Measurements from ENCODE around the gene SLC7A4. TPM values are rescaled to one million over a fixed set of nuclear protein-coding genes. Genes with fewer than 3 reads are reported as not detected.
"Not testable (repeated sequence)": the region's sequence is repeated elsewhere in the genome, so short reads cannot be mapped to it uniquely, and the experiment has no call there.

SLC7A4 gene, protein sequence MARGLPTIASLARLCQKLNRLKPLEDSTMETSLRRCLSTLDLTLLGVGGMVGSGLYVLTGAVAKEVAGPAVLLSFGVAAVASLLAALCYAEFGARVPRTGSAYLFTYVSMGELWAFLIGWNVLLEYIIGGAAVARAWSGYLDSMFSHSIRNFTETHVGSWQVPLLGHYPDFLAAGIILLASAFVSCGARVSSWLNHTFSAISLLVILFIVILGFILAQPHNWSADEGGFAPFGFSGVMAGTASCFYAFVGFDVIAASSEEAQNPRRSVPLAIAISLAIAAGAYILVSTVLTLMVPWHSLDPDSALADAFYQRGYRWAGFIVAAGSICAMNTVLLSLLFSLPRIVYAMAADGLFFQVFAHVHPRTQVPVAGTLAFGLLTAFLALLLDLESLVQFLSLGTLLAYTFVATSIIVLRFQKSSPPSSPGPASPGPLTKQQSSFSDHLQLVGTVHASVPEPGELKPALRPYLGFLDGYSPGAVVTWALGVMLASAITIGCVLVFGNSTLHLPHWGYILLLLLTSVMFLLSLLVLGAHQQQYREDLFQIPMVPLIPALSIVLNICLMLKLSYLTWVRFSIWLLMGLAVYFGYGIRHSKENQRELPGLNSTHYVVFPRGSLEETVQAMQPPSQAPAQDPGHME
- total RNA-seq, result not detected in 2 replicates

DNA sequence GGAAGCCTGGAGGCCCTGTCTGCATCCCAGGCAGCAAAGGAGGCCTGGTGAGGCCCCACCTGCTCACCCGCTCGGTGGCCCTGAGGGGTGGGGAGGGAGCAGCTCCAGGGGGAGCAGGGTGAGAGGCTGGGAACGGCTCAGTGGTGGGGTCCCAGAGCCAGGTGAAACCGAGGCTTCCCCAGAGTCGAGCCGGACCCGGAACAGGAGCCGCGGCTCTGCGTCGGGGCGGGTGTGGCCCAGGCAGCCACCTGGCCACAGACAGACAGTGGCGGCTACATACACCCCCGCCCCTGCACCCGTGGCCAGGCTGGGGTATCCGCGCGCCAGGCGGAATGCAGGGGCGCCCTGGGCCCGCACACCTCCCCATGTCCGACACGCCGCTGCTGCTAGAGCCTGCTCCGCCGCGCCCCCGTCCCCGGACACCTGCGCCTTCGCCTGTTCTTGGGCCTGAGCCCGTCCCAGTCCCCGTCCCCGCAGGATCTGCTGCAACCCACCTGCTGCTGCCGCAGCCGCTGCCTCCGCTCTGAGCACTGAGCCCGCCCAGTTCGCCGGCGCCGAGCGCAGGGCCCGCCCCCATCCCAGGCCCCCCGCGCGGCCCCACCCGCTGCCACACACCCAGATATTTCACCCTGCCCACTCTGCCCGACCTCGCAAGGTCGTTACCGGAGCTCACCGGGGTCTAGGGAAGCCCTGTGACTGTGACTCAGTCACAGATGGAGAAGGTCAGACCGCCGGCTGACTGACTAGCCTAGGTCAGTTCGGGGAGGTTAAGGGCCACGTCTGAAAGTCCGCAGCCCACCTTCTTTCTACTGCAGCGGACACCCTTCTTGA, at the start of gene SLC7A4:
Gene SLC7A4, minus strand, starts transcription at position 525 of the 831 bp plus-strand sequence. CDS start 749 bp downstream, outside the sequence.
- no peak for DNase-seq (ENCODE audit: extremely low read depth, low read depth, low spot score)

DNA sequence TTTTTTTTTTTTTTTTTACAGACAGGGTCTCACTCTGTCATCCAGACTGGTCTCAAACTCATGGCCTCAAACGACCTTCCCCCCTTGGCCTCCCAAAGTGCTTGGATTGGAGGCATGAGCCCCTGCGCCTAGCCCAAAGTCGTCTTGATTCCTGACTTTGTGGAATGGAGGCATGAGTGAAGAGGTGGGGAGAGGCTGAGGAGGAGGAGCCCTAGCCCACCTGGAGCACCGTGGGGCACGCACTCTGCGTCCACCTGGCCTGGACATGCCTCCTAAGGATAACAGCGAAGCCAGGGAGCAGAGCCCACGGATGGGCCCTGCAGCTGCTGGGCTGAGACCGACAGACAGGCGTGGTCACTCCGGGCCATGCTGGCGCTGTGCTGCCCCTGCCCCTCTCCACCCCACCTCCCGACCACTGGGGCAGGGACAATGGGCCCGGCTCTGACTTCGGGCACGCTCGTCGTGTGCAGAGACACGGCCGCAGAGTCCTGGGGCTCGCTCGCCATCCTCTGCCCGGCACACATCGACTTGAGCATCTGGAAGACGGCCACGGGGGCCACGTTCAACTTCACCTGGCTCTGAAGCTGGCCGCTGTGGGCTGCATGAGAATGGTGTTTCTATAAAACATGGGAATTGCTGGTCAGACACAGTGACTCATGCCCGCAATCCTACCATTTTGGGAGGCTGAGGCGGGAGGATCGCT, 48.2 kb upstream of the SLC7A4 start:
- no peak for DNase-seq (ENCODE audit: extremely low read depth, low read depth, low spot score)

DNA sequence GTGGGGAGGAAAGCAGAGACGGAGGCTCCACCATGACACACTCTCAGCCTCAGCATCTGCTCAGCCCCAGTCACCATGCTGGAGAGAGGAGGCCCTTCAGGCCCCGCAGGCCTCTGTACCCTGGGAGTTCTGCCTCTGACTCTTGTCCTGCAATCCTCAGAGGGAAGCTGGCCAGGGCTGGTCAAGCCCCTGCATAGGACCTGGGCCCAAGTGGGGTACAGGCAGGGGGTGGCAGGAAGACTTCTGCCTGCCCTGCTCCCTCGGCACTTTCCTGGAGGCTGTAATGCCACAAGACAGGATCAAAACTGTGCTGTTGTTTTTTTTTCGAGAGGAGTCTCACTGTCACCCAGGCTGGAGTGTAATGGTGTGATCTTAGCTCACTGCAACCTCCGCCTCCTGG, 47.1 kb upstream of the SLC7A4 start:
- no peak for DNase-seq (ENCODE audit: extremely low read depth, low read depth, low spot score)

DNA sequence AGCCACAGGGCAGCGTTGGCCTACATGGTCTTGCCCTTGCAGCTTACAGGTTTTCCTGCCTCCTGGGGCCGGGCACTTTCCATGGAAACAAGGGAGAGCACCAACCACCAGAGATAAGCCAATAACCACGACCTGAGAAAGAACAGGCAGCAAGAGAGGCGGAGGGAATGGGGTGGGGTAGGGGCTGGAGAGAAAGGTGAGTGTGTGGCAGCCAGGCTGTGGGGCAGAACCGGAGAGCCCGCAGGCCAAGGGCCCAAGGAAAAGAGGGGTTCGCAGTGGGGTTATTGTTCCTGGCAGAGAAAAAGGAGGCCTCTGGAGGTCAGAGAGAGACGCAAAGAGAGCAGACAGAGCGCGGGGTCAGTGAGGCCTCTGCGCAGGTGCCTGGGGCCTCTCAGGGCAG, 46.6 kb upstream of the SLC7A4 start:
- DNase-seq (ENCODE audit: extremely low read depth, low read depth, low spot score), result no peak

- DNase-seq (ENCODE audit: extremely low read depth, low read depth, low spot score), result no peak
Observed at GRCh38 chr22:21077884-21078508, 45.6 kb upstream of the SLC7A4 start.

DNA sequence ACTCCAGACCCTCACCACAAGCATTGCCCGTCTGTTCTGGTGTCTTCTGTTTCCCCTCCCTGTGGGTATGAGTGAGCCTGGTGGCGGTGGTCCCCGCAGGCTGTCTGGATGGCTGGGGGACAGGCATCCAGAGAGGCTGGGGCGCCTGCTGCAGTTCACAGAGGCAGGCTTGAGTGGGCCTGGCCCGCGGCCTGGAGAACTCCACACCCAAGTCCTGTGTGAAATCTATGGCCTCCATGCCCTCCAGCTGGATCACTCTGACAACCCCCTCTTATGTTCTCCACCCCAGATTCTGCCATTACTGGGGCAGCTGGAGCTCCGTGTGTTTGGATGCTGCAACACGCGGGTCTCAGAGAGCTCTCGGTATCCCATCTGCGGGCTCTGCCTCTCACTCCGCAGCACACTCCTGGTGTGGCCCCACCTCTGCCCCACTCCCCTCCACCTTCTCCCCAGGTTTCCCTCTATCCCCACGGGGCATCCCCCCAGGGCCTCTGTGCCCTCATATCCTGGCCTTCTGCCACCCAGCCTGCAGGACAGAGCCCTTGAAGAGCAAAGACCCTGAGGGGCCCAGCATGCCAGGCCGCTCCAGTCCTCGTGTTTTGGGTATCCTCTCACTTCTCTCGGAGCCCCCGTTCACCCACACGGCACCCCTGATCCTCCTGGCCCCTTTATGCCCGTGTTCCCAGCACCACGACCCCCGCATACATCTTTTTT, 44.7 kb upstream of the SLC7A4 start:
- DNase-seq (ENCODE audit: extremely low read depth, low read depth, low spot score), result no peak

- DNase-seq (ENCODE audit: extremely low read depth, low read depth, low spot score), result no peak
Observed at GRCh38 chr22:21075516-21076138, 43.3 kb upstream of the SLC7A4 start.

DNA sequence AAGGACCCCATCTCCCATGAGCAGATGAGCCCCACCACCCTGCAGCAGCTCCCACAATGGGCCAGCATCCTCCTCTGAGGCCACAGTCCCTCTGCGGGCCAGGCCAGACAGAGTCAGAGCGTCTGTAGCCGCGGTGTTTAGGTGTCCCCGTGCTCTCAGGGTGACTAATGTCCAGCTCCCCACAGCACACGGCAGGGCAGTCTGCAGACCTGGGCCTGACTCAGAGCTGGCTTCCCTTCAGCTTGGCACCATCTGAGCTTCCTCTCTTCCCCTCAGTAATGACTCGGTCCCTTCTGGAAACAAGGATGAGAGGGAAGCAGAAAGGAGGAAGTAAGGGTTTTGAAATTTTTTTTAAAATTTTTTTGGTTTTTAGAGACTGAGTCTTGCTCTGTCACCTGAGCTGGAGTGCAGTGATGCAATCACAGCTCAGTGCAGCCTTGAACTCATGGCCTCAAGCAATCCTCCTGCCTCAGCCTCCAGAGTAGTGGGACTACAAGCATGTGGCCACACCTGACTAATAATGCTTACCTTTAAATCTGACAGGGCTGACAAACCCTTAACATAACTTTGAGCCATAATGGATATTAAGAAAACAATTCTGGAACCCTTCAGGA, 41.8 kb upstream of the SLC7A4 start:
- DNase-seq (ENCODE audit: extremely low read depth, low read depth, low spot score), result no peak

DNA sequence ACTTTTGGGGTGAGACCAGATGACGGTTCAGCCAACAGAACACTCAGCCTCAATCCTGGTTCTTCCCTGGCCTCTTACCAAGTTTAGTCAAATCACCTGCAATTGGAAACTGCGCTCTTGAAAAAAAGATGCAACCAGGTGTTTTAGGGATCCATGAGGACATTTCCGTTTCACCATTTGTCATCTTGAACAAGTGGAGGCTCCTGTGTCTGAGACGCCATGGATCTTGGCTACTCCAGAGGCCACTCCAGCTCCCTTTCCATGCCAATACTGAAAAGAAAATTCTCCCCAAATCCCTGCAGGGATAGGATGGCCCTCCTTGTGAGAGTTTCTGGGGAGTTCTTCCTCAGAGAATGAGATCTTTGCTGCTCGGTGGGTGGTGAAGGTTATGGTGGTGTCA, 41.1 kb upstream of the SLC7A4 start:
- no peak for DNase-seq (ENCODE audit: extremely low read depth, low read depth, low spot score)

DNA sequence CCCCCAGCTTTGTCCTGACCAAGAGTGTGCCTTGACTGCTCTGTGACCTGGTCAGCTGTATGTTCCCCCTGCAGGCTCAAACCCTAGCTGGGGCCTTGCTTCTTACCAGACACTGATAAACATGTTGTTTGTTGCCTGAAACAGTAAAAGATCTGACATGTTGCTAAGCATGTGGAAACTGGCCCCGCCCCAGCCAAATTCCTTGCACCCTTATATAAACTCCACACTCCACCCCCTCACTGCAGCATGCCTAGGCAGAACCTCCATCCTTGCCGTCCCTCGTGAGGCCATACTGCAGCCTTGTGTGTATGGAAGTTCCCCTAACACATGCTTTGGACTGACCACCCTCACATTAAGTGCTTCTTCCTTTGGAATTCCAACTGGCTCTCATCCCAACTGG, 40.7 kb upstream of the SLC7A4 start:
- no peak for DNase-seq (ENCODE audit: extremely low read depth, low read depth, low spot score)

GRCh38 chr22:21071796-21072195, 39.4 kb upstream of the SLC7A4 start:
- DNase-seq (ENCODE audit: extremely low read depth, low read depth, low spot score), result not testable (repeated sequence)

- DNase-seq (ENCODE audit: extremely low read depth, low read depth, low spot score), result no peak
Observed at GRCh38 chr22:21070690-21071615, 38.6 kb upstream of the SLC7A4 start.

- DNase-seq (ENCODE audit: extremely low read depth, low read depth, low spot score), result no peak
Observed at GRCh38 chr22:21069375-21069774, 37.0 kb upstream of the SLC7A4 start.

DNA sequence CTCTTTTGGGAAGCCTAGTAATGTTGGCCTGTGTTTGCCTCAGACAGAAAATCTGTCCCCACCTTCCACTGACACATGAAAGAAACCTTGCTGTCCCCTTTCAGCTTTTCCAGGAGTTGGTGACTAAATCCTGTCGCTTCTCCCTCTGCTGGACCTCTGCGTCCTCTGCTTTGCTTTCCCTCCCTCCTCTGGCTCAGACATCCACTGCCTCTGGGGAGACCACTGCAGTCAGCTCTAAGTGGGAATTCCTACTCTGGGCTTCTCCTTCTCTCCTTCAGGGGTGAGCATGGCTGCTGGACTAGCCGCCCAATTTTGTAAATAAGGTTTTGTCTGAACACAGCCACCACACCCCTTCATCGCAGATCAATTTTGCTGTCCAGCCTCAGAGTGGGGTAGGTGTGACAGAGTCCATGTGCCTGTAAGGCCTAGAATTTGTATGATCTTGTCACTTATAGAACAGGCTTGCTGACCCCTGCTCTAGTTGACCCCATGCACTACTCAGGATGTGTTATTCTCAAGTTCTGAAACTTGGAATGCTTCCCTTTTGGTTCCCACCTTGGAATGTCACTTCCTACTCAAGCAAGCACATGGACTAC, 36.4 kb upstream of the SLC7A4 start:
- no peak for DNase-seq (ENCODE audit: extremely low read depth, low read depth, low spot score)

- DNase-seq (ENCODE audit: extremely low read depth, low read depth, low spot score), result no peak
Observed at GRCh38 chr22:21067901-21068680, 35.7 kb upstream of the SLC7A4 start.

GRCh38 chr22:21067075-21067900, 34.9 kb upstream of the SLC7A4 start:
- DNase-seq (ENCODE audit: extremely low read depth, low read depth, low spot score), result no peak

Data from glomerular endothelial cell (primary cell).